Esophagus muscularis mucosa (tissue), 4 donors: ENCODE results near the gene FNDC11.

Source experiments
- CTCF ChIP-seq, 3 experiments: fragments of 200-600 bp in 2 of 3; fragments of 450-650 bp in 1 of 3; sonication (generic) in 2 of 3; IDR thresholded peaks; one replicate each; pipeline ENCODE4 v1.5.1; 2017 to 2019; ENCODE audit warnings: antibody characterized with exemption in 3 of 3, mild to moderate bottlenecking in 2 of 3, moderate library complexity in 1 of 3
- EP300 ChIP-seq: sonication (generic); formaldehyde crosslinking; IDR thresholded peaks from one replicate; pipeline ENCODE4 v1.6.1; 2017; ENCODE audit warnings: antibody characterized with exemption
- POLR2A ChIP-seq: fragments of 450-650 bp; IDR thresholded peaks from one replicate; pipeline ENCODE4 v1.6.1; 2017; ENCODE audit warnings: antibody characterized with exemption, moderate library complexity, mild to moderate bottlenecking, low read depth
- POLR2AphosphoS5 ChIP-seq, 2 donors: sonication (generic); formaldehyde crosslinking; IDR thresholded peaks; one replicate each; pipeline ENCODE4 v1.6.1; 2017; ENCODE audit warnings: antibody characterized with exemption in 2 of 2

- TF ChIP-seq POLR2A (no peak), EP300 (no peak), CTCF (IDR thresholded peaks at IDR 0.05) (no peak), POLR2AphosphoS5 (IDR thresholded peaks at IDR 0.05) (no peak)
Measured at GRCh38 chr20:63544958-63545516, 8.9 kb upstream of the FNDC11 start.
